DOHH2 (cell line): Measurements from ENCODE around the gene TMEM219.

ENCODE experiments used
- H3F3A ChIP-seq: fragments of 200-600 bp; sonication (generic), shearing (Covaris generic); 2 replicates; pipeline ENCODE4 v1.6.0; 2016; ENCODE audit warnings: antibody characterized with exemption, mild to moderate bottlenecking; ENCODE audit not compliant: control insufficient read depth, insufficient read depth
- H3K27ac ChIP-seq: fragments of 200-600 bp; sonication (generic); 2 replicates; pipeline ENCODE4 v1.5.1; 2014; ENCODE audit warnings: low read depth, mild to moderate bottlenecking, low read length, moderate library complexity
- H3K27me3 ChIP-seq: fragments of 200-600 bp; sonication (generic); 2 replicates; pipeline ENCODE4 v1.6.1; 2014; ENCODE audit warnings: mild to moderate bottlenecking, low read length, mixed read lengths; ENCODE audit not compliant: control insufficient read depth
- H3K36me3 ChIP-seq: fragments of 200-600 bp; sonication (generic); 2 replicates; pipeline ENCODE4 v1.6.1; 2014; ENCODE audit warnings: mild to moderate bottlenecking, low read length, moderate library complexity, mixed read lengths; ENCODE audit not compliant: control insufficient read depth
- H3K4me1 ChIP-seq: fragments of 200-600 bp; sonication (generic); 2 replicates; pipeline ENCODE4 v1.6.1; 2014; ENCODE audit warnings: mild to moderate bottlenecking, low read length, mixed read lengths; ENCODE audit not compliant: control insufficient read depth
- H3K4me2 ChIP-seq: fragments of 200-600 bp; sonication (generic); 2 replicates; pipeline ENCODE4 v1.6.0; 2014; ENCODE audit warnings: mild to moderate bottlenecking, low read length, moderate library complexity
- H3K4me3 ChIP-seq: fragments of 200-600 bp; sonication (generic); 2 replicates; pipeline ENCODE4 v1.5.1; 2014; ENCODE audit warnings: mild to moderate bottlenecking, low read length, mixed read lengths
- H3K79me2 ChIP-seq: fragments of 200-600 bp; sonication (generic); 2 replicates; pipeline ENCODE4 v1.6.1; 2014; ENCODE audit warnings: mild to moderate bottlenecking, low read length, mixed read lengths; ENCODE audit not compliant: control insufficient read depth
- H3K9me2 ChIP-seq: fragments of 200-600 bp; sonication (generic); replicated peaks from 2 replicates; pipeline ENCODE4 v1.6.1; 2014; ENCODE audit warnings: mild to moderate bottlenecking, low read length, mixed read lengths; ENCODE audit not compliant: control insufficient read depth
- H3K9me3 ChIP-seq: fragments of 200-600 bp; sonication (generic); 2 replicates; pipeline ENCODE4 v1.6.1; 2014; ENCODE audit warnings: antibody characterized with exemption, low read length, mixed read lengths; ENCODE audit not compliant: control insufficient read depth, insufficient read depth
- H4K20me1 ChIP-seq: fragments of 200-600 bp; sonication (generic); 2 replicates; pipeline ENCODE4 v1.6.0; 2014; ENCODE audit warnings: low read depth, mild to moderate bottlenecking, antibody characterized with exemption, low read length, moderate library complexity; ENCODE audit not compliant: control insufficient read depth, insufficient read depth
- EZH2phosphoT487 ChIP-seq: fragments of 200-600 bp; sonication (generic); IDR thresholded peaks from 2 replicates; pipeline ENCODE4 v1.6.1; 2017; ENCODE audit warnings: borderline replicate concordance, mild to moderate bottlenecking, antibody characterized with exemption, low read length, moderate library complexity, mixed read lengths
- TF ChIP-seq, protein P1 (sequence below): fragments of 200-600 bp; sonication (generic); IDR thresholded peaks from one replicate; pipeline ENCODE4 v1.5.1; 2014; ENCODE audit warnings: antibody characterized with exemption, mild to moderate bottlenecking, low read depth, low read length; ENCODE audit not compliant: poor library complexity, severe bottlenecking

The TMEM219 gene

DNA sequence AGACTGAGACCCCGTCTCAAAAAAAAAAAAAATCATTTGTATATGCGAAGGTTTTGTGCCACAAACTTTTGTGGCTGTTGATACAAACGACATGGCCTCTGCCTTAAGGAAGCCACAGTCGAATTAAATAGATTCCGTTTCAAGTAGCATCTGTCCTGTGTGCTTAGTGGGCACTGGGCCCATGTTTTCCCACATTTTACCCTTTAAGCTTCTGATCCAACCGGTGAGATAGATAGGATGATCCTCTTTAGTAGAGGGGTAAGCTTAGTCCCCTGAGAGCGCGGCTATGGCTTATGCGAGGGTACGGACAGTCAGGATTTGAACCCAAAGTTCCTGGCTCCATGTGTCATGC is 776 bp upstream of the TMEM219 start:
- no peaks in the 10 kb centered on the region for H3K9me3 ChIP-seq
- no peaks in the 10 kb centered on the region for H3K9me2 ChIP-seq
- H3K4me2 ChIP-seq: peak overlapping the region; percentile 90
- H3K4me1 ChIP-seq: peaks cover 18% of the 10 kb centered on the region
- peak overlapping the region; percentile 86 for H3K4me3 ChIP-seq
- H4K20me1 ChIP-seq: no peaks in the 10 kb centered on the region
- TF ChIP-seq, protein P1, sequence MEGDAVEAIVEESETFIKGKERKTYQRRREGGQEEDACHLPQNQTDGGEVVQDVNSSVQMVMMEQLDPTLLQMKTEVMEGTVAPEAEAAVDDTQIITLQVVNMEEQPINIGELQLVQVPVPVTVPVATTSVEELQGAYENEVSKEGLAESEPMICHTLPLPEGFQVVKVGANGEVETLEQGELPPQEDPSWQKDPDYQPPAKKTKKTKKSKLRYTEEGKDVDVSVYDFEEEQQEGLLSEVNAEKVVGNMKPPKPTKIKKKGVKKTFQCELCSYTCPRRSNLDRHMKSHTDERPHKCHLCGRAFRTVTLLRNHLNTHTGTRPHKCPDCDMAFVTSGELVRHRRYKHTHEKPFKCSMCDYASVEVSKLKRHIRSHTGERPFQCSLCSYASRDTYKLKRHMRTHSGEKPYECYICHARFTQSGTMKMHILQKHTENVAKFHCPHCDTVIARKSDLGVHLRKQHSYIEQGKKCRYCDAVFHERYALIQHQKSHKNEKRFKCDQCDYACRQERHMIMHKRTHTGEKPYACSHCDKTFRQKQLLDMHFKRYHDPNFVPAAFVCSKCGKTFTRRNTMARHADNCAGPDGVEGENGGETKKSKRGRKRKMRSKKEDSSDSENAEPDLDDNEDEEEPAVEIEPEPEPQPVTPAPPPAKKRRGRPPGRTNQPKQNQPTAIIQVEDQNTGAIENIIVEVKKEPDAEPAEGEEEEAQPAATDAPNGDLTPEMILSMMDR: no peak
- no peak for TF ChIP-seq EZH2phosphoT487
- H3K27me3 ChIP-seq: no peaks in the 10 kb centered on the region
- H3K36me3 ChIP-seq: no peaks in the 10 kb centered on the region
- 0 out of 2 replicates have a peak, but pooled peaks cover 2% of the 10 kb centered on the region for H3F3A ChIP-seq
- H3K27ac ChIP-seq: 0 out of 2 replicates have a peak overlapping the region, but pooled peaks have one; percentile 44
- H3K79me2 ChIP-seq: peaks cover 6% of the 10 kb centered on the region; the same call in 1 of the 2 replicates

- no peaks in the 10 kb centered on the region for H3K27me3 ChIP-seq
- no peaks in the 10 kb centered on the region for H3K36me3 ChIP-seq
- H3F3A ChIP-seq: 0 out of 2 replicates have a peak, but pooled peaks cover 2% of the 10 kb centered on the region
- peaks cover 18% of the 10 kb centered on the region for H3K4me1 ChIP-seq
- H3K4me3 ChIP-seq: peak overlapping the region; percentile 86
- peaks cover 6% of the 10 kb centered on the region; the same call in 1 of the 2 replicates for H3K79me2 ChIP-seq
- no peaks in the 10 kb centered on the region for H3K9me2 ChIP-seq
- no peaks in the 10 kb centered on the region for H4K20me1 ChIP-seq
- peak overlapping the region; percentile 90 for H3K4me2 ChIP-seq
- TF ChIP-seq EZH2phosphoT487: no peak
- TF ChIP-seq, protein P1: no peak
- peak overlapping the region; percentile 30 for H3K27ac ChIP-seq
- H3K9me3 ChIP-seq: no peaks in the 10 kb centered on the region
Measured at GRCh38 chr16:29962344-29962994, 590 bp downstream of the TMEM219 start.

DNA sequence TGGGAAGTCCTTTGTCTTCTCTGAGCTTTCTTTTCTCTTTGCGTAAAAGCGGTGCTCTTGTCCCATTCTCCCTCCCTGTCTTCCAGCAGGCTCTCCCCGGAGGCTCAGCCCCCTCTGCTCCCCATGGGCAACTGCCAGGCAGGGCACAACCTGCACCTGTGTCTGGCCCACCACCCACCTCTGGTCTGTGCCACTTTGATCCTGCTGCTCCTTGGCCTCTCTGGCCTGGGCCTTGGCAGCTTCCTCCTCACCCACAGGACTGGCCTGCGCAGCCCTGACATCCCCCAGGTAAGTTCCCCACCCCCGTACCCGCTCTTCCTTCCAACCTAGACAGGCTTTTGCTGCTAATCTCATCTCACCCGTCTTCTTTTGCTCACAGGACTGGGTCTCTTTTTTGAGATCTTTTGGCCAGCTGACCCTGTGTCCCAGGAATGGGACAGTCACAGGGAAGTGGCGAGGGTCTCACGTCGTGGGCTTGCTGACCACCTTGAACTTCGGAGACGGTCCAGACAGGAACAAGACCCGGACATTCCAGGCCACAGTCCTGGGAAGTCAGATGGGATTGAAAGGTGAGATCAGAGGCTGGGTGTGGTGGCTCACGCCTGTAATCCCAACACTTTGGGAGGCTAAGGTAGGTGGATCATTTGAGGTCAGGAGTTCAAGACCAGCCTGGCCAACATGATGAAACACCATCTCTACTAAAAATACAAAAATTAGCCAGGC is 1.3 kb downstream of the TMEM219 start:
- Histone ChIP-seq H3K27me3 (no peaks in the 10 kb centered on the region), H3K9me3 (no peaks in the 10 kb centered on the region), H3K27ac (peak overlapping the region; percentile 30; the same call in 1 of the 2 replicates), H3K4me2 (peak overlapping the region; percentile 90), H4K20me1 (no peaks in the 10 kb centered on the region), H3K9me2 (no peaks in the 10 kb centered on the region), H3F3A (0 out of 2 replicates have a peak, but pooled peaks cover 2% of the 10 kb centered on the region), H3K36me3 (peaks cover 3% of the 10 kb centered on the region), H3K79me2 (peaks cover 6% of the 10 kb centered on the region; the same call in 1 of the 2 replicates), H3K4me1 (peaks cover 18% of the 10 kb centered on the region), H3K4me3 (peak overlapping the region; percentile 86)
- TF ChIP-seq, protein P1: no peak
- no peak for TF ChIP-seq EZH2phosphoT487
